Upper lobe of left lung (tissue), 6 donors: ENCODE data around the gene GPR183. TPM values are rescaled to one million over a fixed set of nuclear protein-coding genes. Genes with fewer than 3 reads are reported as not detected.

Source experiments
- ATAC-seq, 2 donors: fragments of 200-7000 bp; cut with Tn5 transposase; one replicate each; pipeline ENCODE4 v1.9.1; 2022; ENCODE audit warnings: mild to moderate bottlenecking in 2 of 2, moderate library complexity in 2 of 2; ENCODE audit not compliant: low FRiP score in 2 of 2
- DNase-seq, 2 donors: peaks; one replicate each; pipeline ENCODE4 v3.0.0-alpha.2; 2019 to 2020
- H3K27ac ChIP-seq, 4 donors: fragments of 200-600 bp; sonication (generic); one replicate each; pipeline ENCODE4 v1.5.1; 2016 to 2019
- H3K27me3 ChIP-seq, 4 donors: fragments of 200-600 bp; sonication (generic); one replicate each; pipeline ENCODE4 v1.5.1; 2017 to 2019
- H3K36me3 ChIP-seq, 4 donors: fragments of 200-600 bp; sonication (generic); one replicate each; pipeline ENCODE4 v1.5.1; 2016 to 2019
- H3K4me1 ChIP-seq, 4 donors: fragments of 200-600 bp; sonication (generic); one replicate each; pipeline ENCODE4 v1.5.1; 2018 to 2019
- H3K4me3 ChIP-seq, 4 donors: fragments of 200-600 bp; sonication (generic); one replicate each; pipeline ENCODE4 v1.5.1; 2017 to 2019; ENCODE audit warnings: mild to moderate bottlenecking in 2 of 4, moderate library complexity in 1 of 4
- H3K9me3 ChIP-seq, 4 donors: fragments of 200-600 bp; sonication (generic); one replicate each; pipeline ENCODE4 v1.5.1; 2018 to 2019
- EP300 ChIP-seq, 4 donors: sonication (generic); formaldehyde crosslinking; IDR thresholded peaks; one replicate each; pipeline ENCODE4 v1.5.1; 2017; ENCODE audit warnings: antibody characterized with exemption in 4 of 4, control low read depth in 2 of 4
- POLR2A ChIP-seq, 4 donors: fragments of 450-650 bp; IDR thresholded peaks; one replicate each; pipeline ENCODE4 v1.5.1; 2016 to 2017; ENCODE audit warnings: antibody characterized with exemption in 4 of 4, mild to moderate bottlenecking in 2 of 4
- POLR2AphosphoS5 ChIP-seq, 2 donors: sonication (generic); formaldehyde crosslinking; IDR thresholded peaks; one replicate each; pipeline ENCODE4 v1.5.1; 2017; ENCODE audit warnings: antibody characterized with exemption in 2 of 2
- WGBS, 2 donors: methylation state at CpG; one replicate each; pipeline ENCODE4 v1.1.5; 2017 to 2018; 5-methylcytosine and 5-hydroxymethylcytosine counted together
- total RNA-seq, 6 donors: library from RNA; depleted of rRNA in 4 of 6; stranded (reverse); fragments of >200 nt in 4 of 6; gene quantifications; one replicate each; pipeline versions ENCODE4 v1.1.0 to v1.2.1, GENCODE V29; 2016 to 2021
- TF ChIP-seq, protein P1 (sequence below), 6 experiments: fragments of 450-650 bp in 4 of 6; fragments of 200-600 bp in 2 of 6; sonication (generic) in 2 of 6; IDR thresholded peaks; one replicate each; pipeline ENCODE4 v1.5.1; 2016 to 2019; ENCODE audit warnings: antibody characterized with exemption in 6 of 6
- donor health status: DM: no; HTN: no; CAD: no; lungs with moderate emphysema.
- donor health status: DM: no; HTN: yes; CAD: no; lungs with severe emphysema.

Gene GPR183
- total RNA-seq, 6 donors from 2014 or later: 2.6 to 13.5 (median 10.0) TPM

- Histone ChIP-seq H3K4me1 (peaks cover 4 to 10% (median 5%) of the 10 kb centered on the region in 4 donors), H3K27ac (no peak overlapping the region), H3K27me3 (no peaks in the 10 kb centered on the region), H3K36me3 (peaks cover 0 to 5% (median 1%) of the 10 kb centered on the region in 4 donors), H3K4me3 (no peak overlapping the region), H3K9me3 (no peaks in the 10 kb centered on the region)
- TF ChIP-seq POLR2AphosphoS5 (IDR thresholded peaks at IDR 0.05) (no peak), POLR2A (IDR thresholded peaks at IDR 0.05) (no peak), EP300 (IDR thresholded peaks at IDR 0.05) (no peak)
- TF ChIP-seq, protein P1, sequence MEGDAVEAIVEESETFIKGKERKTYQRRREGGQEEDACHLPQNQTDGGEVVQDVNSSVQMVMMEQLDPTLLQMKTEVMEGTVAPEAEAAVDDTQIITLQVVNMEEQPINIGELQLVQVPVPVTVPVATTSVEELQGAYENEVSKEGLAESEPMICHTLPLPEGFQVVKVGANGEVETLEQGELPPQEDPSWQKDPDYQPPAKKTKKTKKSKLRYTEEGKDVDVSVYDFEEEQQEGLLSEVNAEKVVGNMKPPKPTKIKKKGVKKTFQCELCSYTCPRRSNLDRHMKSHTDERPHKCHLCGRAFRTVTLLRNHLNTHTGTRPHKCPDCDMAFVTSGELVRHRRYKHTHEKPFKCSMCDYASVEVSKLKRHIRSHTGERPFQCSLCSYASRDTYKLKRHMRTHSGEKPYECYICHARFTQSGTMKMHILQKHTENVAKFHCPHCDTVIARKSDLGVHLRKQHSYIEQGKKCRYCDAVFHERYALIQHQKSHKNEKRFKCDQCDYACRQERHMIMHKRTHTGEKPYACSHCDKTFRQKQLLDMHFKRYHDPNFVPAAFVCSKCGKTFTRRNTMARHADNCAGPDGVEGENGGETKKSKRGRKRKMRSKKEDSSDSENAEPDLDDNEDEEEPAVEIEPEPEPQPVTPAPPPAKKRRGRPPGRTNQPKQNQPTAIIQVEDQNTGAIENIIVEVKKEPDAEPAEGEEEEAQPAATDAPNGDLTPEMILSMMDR (IDR thresholded peaks at IDR 0.05): no peak
- DNase-seq (no peak), ATAC-seq (no peak)
- 88 to 90% methylated on average over 5 of the region's 5 CpGs for WGBS, 2 donors
Measured at GRCh38 chr13:99260216-99260615, 47.0 kb downstream of the GPR183 start.

DNA sequence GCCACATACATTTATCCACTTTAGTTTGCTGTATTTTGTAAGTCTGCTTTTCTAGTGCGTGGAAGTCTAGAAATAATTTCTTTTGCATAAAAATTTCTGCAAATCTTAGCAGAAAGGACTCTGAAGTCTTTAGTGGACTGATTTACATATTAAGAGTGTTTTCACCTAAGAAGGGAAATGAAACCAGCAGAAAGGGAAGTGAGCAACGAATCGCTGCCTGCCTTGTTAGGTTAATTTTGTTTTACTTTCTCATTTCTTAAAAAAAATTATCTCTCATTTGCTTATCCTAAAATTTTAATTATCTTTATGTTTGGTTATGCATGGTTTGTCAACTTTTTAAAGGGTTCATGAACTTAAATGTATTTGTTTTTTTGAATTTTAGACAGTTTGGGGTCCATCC is 48.3 kb downstream of the GPR183 start:
- H3K9me3 ChIP-seq: no peaks in the 10 kb centered on the region
- ATAC-seq (no peak), DNase-seq (no peak)
- H3K27ac ChIP-seq: peak overlapping the region in 1 of 4 donors; percentile 37
- peaks cover 0 to 15% (median 2%) of the 10 kb centered on the region in 4 donors for H3K36me3 ChIP-seq
- no peak overlapping the region for H3K4me3 ChIP-seq
- no peaks in the 10 kb centered on the region for H3K27me3 ChIP-seq
- WGBS, 2 donors: 54 to 69% methylated on average over 3 of the region's 3 CpGs
- H3K4me1 ChIP-seq: peaks cover 0 to 10% (median 5%) of the 10 kb centered on the region in 4 donors
- TF ChIP-seq, protein P1 (IDR thresholded peaks at IDR 0.05): no peak
- TF ChIP-seq POLR2AphosphoS5 (IDR thresholded peaks at IDR 0.05) (no peak), POLR2A (IDR thresholded peaks at IDR 0.05) (no peak), EP300 (IDR thresholded peaks at IDR 0.05) (no peak)

DNA sequence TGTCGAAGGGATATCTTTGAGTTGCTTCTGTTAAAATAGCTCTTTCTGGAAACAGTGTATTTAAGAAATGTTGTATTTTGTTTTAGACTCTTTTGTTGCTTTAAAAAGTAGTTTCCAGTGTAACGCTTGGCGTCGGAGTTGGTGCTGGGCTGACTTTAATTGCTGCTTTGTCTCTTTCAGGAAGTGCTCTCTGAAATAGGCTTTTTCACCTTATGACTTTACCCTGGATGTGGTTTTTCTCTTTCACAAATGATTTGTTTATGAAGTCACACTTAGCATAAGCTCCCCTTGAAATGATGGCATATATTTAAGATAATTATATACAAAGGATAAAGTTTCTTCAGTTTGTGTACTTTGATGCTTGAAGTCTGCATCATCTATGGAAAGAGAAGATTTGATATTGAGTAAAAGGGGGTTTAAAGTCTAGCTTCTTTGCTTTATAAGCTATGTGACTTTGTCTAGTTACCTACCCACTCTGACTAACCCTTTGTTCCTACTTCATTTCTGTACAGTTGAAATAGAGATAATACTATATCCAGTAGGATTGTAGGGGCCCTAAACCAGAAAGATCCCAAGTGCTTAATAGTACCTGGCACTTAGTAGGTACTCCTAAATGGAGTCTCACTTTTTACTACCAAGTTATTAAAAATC is 48.9 kb downstream of the GPR183 start, which contains the start of gene GPR18:
GPR18 (minus strand) TSS at position 170 of the 651 bp plus-strand sequence. CDS start 2,507 bp downstream, outside the sequence.
- DNase-seq (no peak), ATAC-seq (no peak)
- peak within 1 kb of the TSS in 2 of 4 donors; percentile 14 to 38 for H3K27ac ChIP-seq

DNA sequence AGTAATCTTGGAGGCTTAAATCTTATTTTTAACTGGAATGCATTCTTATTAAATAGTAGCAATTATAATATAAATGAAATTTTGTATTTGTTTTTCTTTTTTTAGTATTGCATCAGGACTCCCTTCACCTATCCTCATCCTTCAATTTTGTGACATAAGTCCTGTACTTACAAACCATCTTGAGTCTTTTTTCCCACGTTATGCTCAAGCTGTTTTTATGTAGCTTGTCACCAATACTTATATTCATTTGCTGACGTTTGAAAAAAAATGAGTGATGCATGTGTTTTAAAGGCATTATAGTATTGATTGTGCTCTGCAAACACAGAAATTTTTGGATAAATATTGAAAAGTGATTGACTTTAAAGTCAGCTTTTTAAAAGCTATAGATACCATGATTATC is 49.9 kb downstream of the GPR183 start:
- Histone ChIP-seq H3K4me1 (peaks cover 0 to 10% (median 5%) of the 10 kb centered on the region in 4 donors), H3K27me3 (no peaks in the 10 kb centered on the region), H3K27ac (no peak overlapping the region), H3K36me3 (peaks cover 0 to 15% (median 2%) of the 10 kb centered on the region in 4 donors), H3K4me3 (no peak overlapping the region), H3K9me3 (no peaks in the 10 kb centered on the region)
- ATAC-seq: no peak
- TF ChIP-seq EP300 (IDR thresholded peaks at IDR 0.05) (no peak), POLR2A (IDR thresholded peaks at IDR 0.05) (no peak), POLR2AphosphoS5 (IDR thresholded peaks at IDR 0.05) (no peak)
- TF ChIP-seq, protein P1 (IDR thresholded peaks at IDR 0.05): no peak
- WGBS, 2 donors: 82 to 87% methylated on average over 2 of the region's 2 CpGs
- no peak for DNase-seq

More for the DNA sequence above, 48.9 kb downstream of the GPR183 start, which contains the start of gene GPR18:
- H3K4me1 ChIP-seq: peaks cover 0 to 10% (median 5%) of the 10 kb centered on the region in 4 donors
- peaks cover 0 to 15% (median 2%) of the 10 kb centered on the region in 4 donors for H3K36me3 ChIP-seq
- TF ChIP-seq, protein P1 (IDR thresholded peaks at IDR 0.05): no peak
- TF ChIP-seq POLR2AphosphoS5 (IDR thresholded peaks at IDR 0.05) (no peak), POLR2A (IDR thresholded peaks at IDR 0.05) (peak in 1 of 4 donors; percentile 37), EP300 (IDR thresholded peaks at IDR 0.05) (no peak)
- 64 to 65% methylated on average over 4 of the region's 4 CpGs for WGBS, 2 donors
- H3K4me3 ChIP-seq: peak within 1 kb of the TSS in 1 of 4 donors; percentile 5
- H3K27me3 ChIP-seq: no peaks in the 10 kb centered on the region
- no peaks in the 10 kb centered on the region for H3K9me3 ChIP-seq
